Hepatocyte (in vitro differentiated cells): ENCODE measurements around the gene MBD6. TPM values are rescaled to one million over a fixed set of nuclear protein-coding genes. Genes with fewer than 3 reads are reported as not detected.

ENCODE experiments used
- DNase-seq: peaks from one replicate; pipeline ENCODE4 v3.0.0-alpha.2; 2016; ENCODE audit warnings: low spot score
- H2AFZ ChIP-seq: fragments of 200-600 bp; sonication (generic); 2 replicates; pipeline ENCODE4 v1.6.0; 2016; ENCODE audit warnings: antibody characterized with exemption, mild to moderate bottlenecking
- H3K27ac ChIP-seq: fragments of 200-600 bp; sonication (generic); 2 replicates; pipeline ENCODE4 v1.5.1; 2016; ENCODE audit warnings: mild to moderate bottlenecking
- H3K27me3 ChIP-seq: fragments of 200-600 bp; sonication (generic); 2 replicates; pipeline ENCODE4 v1.6.1; 2016
- H3K36me3 ChIP-seq: fragments of 200-600 bp; sonication (generic); replicated peaks from 2 replicates; pipeline ENCODE4 v1.5.1; 2016; ENCODE audit warnings: low read depth; ENCODE audit not compliant: insufficient read depth
- H3K4me1 ChIP-seq: fragments of 200-600 bp; sonication (generic); 2 replicates; pipeline ENCODE4 v1.5.1; 2016; ENCODE audit warnings: mild to moderate bottlenecking, moderate library complexity; ENCODE audit not compliant: insufficient read depth
- H3K4me2 ChIP-seq: fragments of 200-600 bp; sonication (generic); 2 replicates; pipeline ENCODE4 v1.6.0; 2016
- H3K4me3 ChIP-seq: fragments of 200-600 bp; sonication (generic); 2 replicates; pipeline ENCODE4 v1.5.1; 2016; ENCODE audit warnings: mild to moderate bottlenecking
- H3K79me2 ChIP-seq: fragments of 200-600 bp; sonication (generic); 2 replicates; pipeline ENCODE4 v1.6.0; 2017; ENCODE audit warnings: mild to moderate bottlenecking
- H3K9me2 ChIP-seq: fragments of 200-600 bp; sonication (generic); replicated peaks from 2 replicates; pipeline ENCODE4 v1.6.0; 2017; ENCODE audit warnings: mild to moderate bottlenecking; ENCODE audit not compliant: insufficient read depth
- H3K9me3 ChIP-seq: fragments of 200-600 bp; sonication (generic); 2 replicates; pipeline ENCODE4 v1.5.1; 2016; ENCODE audit warnings: low read depth, mild to moderate bottlenecking
- H4K20me1 ChIP-seq: fragments of 200-600 bp; sonication (generic); 2 replicates; pipeline ENCODE4 v1.6.0; 2016; ENCODE audit warnings: mild to moderate bottlenecking; ENCODE audit not compliant: insufficient read depth, poor library complexity, severe bottlenecking
- EZH2 ChIP-seq: fragments of 200-600 bp; sonication (generic); IDR thresholded peaks from 2 replicates; pipeline ENCODE4 v1.6.1; 2016; ENCODE audit warnings: antibody characterized with exemption, mild to moderate bottlenecking, borderline replicate concordance
- EZH2phosphoT487 ChIP-seq: fragments of 200-600 bp; sonication (generic); IDR thresholded peaks from one replicate; pipeline ENCODE4 v1.6.1; 2018; ENCODE audit warnings: antibody characterized with exemption, mild to moderate bottlenecking, low read depth, moderate library complexity; ENCODE audit not compliant: unreplicated experiment, severe bottlenecking
- WGBS: methylation state at CpG from one replicate; pipeline ENCODE4 v1.1.6; 2016; ENCODE audit warnings: low lambda C conversion rate; ENCODE audit errors: missing lambda C conversion rate; 5-methylcytosine and 5-hydroxymethylcytosine counted together
- polyA plus RNA-seq: library from polyadenylated mRNA; unstranded; fragments of >200 nt; fragmentation: Nextera tagmentation; extraction: Ambion mirVana; gene quantifications from 2 replicates; pipeline ENCODE4 v1.2.1, GENCODE V29; 2016
- total RNA-seq: library from RNA; depleted of rRNA; stranded (reverse); fragments of >200 nt; gene quantifications from 2 replicates; pipeline ENCODE4 v1.2.3, GENCODE V29; 2014
- TF ChIP-seq, protein P1 (sequence below): fragments of 200-600 bp; sonication (generic); IDR thresholded peaks from 2 replicates; pipeline ENCODE4 v1.5.1; 2016; ENCODE audit warnings: antibody characterized with exemption, mild to moderate bottlenecking; ENCODE audit not compliant: poor library complexity

Gene MBD6
- total and polyA plus RNA-seq, 2 experiments from 2014 or later, result 7.0 to 35.2 TPM

DNA sequence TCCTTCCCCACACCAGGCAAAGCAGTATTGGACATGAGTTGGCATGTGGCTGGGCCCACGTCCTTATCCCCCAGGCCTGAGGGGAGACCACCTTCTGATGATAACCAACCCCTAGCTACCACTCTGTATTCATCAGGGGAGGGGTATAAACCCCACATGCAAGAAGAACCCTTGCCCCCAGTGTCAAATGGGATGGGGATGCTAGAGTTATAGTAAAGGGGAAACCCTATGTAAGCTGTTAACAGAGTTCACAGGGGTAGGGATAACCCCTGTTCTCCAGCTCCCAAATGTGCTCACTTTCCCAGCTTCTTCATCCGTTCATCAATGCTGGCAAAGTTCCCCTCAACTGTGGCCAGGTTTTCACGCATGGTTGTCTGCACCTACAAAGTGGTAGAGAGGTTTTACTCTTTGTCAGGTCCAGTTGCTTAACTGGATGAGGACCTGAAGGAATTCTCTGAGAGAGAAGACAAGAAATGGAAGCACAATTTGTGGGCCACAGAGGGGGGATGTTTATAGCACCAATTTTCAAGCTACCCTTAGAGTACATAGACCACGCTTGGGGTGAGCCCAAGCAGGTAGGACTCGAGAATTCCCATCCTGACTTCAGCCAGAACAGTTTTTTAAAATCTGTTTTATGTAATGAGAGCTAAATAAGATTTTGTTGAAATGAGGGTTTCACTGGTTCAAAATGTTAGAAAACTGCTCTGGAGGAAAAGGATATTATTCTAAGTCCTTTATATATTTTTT is 7.9 kb downstream of the MBD6 start:
- Histone ChIP-seq H3K9me2 (no peaks in the 10 kb centered on the region), H3K27me3 (no peaks in the 10 kb centered on the region), H2AFZ (no peak overlapping the region), H3K9me3 (no peaks in the 10 kb centered on the region), H3K4me1 (no peaks in the 10 kb centered on the region), H3K4me3 (no peak overlapping the region), H3K36me3 (no peaks in the 10 kb centered on the region), H3K27ac (no peak overlapping the region), H3K79me2 (peaks cover 20% of the 10 kb centered on the region), H4K20me1 (peaks cover 13% of the 10 kb centered on the region), H3K4me2 (no peak overlapping the region)
- TF ChIP-seq EZH2 (no peak), EZH2phosphoT487 (no peak)
- TF ChIP-seq, protein P1, sequence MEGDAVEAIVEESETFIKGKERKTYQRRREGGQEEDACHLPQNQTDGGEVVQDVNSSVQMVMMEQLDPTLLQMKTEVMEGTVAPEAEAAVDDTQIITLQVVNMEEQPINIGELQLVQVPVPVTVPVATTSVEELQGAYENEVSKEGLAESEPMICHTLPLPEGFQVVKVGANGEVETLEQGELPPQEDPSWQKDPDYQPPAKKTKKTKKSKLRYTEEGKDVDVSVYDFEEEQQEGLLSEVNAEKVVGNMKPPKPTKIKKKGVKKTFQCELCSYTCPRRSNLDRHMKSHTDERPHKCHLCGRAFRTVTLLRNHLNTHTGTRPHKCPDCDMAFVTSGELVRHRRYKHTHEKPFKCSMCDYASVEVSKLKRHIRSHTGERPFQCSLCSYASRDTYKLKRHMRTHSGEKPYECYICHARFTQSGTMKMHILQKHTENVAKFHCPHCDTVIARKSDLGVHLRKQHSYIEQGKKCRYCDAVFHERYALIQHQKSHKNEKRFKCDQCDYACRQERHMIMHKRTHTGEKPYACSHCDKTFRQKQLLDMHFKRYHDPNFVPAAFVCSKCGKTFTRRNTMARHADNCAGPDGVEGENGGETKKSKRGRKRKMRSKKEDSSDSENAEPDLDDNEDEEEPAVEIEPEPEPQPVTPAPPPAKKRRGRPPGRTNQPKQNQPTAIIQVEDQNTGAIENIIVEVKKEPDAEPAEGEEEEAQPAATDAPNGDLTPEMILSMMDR, result no peak
- DNase-seq, result no peak
- WGBS, result 97% methylated on average over 5 of the region's 5 CpGs

DNA sequence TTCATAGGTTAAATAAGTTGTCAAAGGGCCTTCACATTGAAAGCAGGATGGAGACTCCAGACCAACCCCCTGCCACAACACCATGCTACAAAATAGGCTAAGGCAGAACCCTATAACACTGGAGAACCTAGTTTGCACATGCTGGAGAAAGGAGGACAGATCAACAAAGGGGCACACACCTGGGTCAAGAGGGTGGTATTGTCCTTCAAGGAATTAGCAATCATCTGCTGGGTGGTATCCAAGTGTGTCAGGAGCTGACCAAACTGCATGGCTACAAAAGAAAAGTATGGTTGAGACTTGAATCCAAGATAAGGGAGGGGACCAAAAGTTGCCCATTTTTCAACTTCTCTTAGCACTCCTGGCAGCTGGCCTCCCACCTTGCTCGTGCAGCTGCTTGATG is 9.2 kb downstream of the MBD6 start:
- WGBS, result 94% methylated on average over 1 of the region's 1 CpG
- no peak for TF ChIP-seq EZH2
- no peak for TF ChIP-seq EZH2phosphoT487
- TF ChIP-seq, protein P1, result no peak
- H3K4me3 ChIP-seq, result no peak overlapping the region
- H3K4me1 ChIP-seq, result no peaks in the 10 kb centered on the region
- H3K27ac ChIP-seq, result no peak overlapping the region
- H3K9me3 ChIP-seq, result no peaks in the 10 kb centered on the region
- H4K20me1 ChIP-seq, result peaks cover 4% of the 10 kb centered on the region
- H3K9me2 ChIP-seq, result no peaks in the 10 kb centered on the region
- no peak overlapping the region for H3K4me2 ChIP-seq
- no peak overlapping the region for H2AFZ ChIP-seq
- no peak for DNase-seq
- H3K27me3 ChIP-seq, result no peaks in the 10 kb centered on the region
- H3K36me3 ChIP-seq, result no peaks in the 10 kb centered on the region
- H3K79me2 ChIP-seq, result peaks cover 7% of the 10 kb centered on the region

- Histone ChIP-seq H3K79me2 (no peaks in the 10 kb centered on the region), H3K4me1 (no peaks in the 10 kb centered on the region), H4K20me1 (peaks cover 4% of the 10 kb centered on the region), H2AFZ (no peak overlapping the region), H3K4me2 (no peak overlapping the region), H3K27ac (no peak overlapping the region), H3K9me3 (no peaks in the 10 kb centered on the region), H3K27me3 (no peaks in the 10 kb centered on the region), H3K36me3 (no peaks in the 10 kb centered on the region), H3K9me2 (no peaks in the 10 kb centered on the region), H3K4me3 (no peak overlapping the region)
- 94% methylated on average over 8 of the region's 8 CpGs for WGBS
- TF ChIP-seq, protein P1, result no peak
- TF ChIP-seq EZH2 (no peak), EZH2phosphoT487 (no peak)
- DNase-seq, result no peak
These were observed 10.5 kb downstream of the MBD6 start for GRCh38 chr12:57533108-57533507.
